GM19025 (cell line): Measurements from ENCODE around the gene SFRP4.

Experiments
- ATAC-seq: cut with Tn5 transposase; IDR thresholded peaks from one replicate; pipeline ENCODE4 v1.9.1; 2021; ENCODE audit warnings: mild to moderate bottlenecking, low read depth, moderate library complexity; ENCODE audit not compliant: unreplicated experiment

Gene SFRP4

DNA sequence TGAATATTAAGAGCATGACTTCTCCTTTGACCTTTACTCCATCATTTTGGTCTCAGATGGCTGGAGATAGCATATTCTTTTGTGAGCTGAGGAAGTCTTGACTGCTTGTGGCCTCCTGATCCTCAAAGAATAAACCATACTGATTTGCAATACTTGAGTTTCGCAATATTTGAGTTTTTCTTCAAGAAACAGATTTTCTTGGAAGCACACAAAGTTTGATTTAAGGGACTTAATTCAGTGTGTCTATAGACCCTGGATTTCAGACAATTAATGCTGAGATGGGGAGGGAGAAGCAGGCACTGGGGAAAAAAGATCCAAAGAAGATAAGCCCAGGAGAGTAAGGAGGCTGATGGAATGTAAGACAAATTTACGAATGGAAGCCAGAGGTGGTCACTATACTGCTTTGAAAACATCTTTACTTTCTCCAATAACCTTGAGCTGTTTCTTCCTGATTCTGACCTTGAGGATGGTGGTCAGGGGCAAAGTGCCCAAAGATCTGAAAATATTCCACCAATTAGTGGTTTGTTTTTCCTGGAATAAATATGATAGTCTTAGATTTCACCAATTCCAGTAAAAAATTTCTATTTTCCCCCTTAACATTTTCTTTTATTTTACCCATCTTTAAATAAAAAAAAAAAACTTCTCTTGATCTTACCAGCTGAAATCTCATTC, 11.3 kb upstream of the SFRP4 start:
- ATAC-seq, result no peak

DNA sequence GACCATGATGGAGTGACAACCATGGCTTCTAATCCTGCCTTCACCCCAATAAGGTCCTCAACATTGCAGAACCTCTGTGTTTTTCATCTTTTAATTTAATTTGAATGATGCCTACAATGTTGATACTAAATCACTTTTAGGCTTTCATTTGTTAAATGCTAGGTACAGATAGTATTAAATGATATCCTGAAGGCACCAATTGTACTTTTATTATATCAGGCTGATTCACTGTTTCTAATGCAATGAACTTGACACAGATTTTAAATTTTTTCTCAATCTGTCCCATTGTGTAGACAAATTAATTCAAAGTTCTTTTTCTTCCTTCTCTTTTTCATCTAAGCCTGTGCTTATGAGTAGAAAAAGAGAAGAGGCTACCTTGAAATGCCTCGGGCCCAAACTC, 9.0 kb upstream of the SFRP4 start:
- no peak for ATAC-seq

DNA sequence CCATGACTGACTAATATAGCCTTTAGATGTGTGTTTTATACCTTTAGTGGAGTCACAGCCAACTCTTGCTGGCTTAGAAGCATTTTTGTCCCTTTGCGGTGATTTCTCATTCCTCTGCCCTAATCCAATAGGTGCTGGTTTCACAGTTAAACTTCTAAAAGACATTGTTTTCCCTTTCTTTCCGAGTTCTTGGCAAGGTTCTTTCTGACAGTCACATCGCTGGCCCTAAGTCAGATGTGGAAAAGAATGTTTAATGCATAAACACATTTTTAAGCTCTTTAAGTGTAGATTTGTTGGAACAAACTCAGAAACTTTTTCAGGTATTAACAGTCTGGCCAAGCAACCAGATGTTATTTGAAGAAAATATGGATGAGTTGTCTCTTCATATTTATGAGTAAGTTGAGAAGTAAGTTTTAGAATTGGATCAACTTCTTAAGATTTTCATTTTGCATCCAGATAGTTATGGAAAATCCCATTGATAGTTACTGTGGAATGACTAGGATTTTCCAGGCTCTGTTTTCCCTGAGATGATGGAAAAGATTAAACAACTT, 7.9 kb upstream of the SFRP4 start:
- ATAC-seq, result no peak

GRCh38 chr7:37923996-37924395, 7.4 kb upstream of the SFRP4 start:
- no peak for ATAC-seq

DNA sequence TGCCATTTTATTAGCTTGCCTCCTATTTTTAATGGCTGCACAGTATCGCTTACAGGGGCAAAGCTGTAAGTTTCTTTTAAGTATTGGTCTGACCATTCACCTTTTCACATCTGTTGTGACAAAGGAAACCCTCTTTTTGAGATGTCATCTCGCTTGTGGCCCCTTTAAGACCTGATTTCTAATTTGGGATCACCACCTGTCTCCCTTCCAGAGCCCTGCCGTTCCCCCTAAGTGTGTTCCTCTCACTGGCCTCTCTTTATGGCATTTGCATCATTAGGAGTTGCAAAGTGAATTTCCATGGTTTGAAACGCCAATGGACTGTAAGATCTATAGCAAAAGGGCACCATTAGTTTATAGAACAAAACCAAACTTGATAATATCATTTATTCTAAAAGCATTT, 5.3 kb upstream of the SFRP4 start:
- ATAC-seq, result no peak

GRCh38 chr7:37920849-37921805, 4.5 kb upstream of the SFRP4 start:
- ATAC-seq, result peak; percentile 54

DNA sequence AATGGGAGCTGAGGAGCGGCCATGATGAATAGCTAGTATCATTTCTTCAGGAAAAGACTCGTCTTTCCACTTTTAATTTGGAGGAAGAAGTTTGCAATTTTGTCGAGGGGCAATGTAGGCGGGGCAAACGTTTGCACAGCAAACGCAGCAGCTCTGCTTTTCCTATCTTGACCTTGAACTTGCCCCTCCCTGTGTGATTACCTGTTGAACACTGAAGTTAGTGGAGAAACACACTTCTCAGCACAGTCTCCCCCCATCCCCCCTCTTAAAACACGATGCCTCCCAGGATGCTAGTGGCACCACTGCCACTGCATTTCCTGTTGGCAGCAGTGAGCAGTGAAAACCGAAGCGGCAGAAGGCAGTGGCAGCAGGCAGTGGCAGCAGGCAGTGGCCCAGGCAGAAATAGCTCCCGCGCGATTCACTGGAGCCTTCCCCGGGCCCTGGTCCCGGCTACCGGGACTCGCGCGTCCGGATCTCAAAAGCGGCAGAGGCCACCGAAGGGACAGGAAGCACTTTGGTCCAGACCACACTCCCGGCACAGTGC, 3.8 kb upstream of the SFRP4 start, which contains the start of gene EPDR1:
TSS of gene EPDR1 (plus strand) at position 336 of the 544 bp plus-strand sequence. CDS start 300 bp downstream, outside the sequence.
- ATAC-seq, result peak; percentile 49

GRCh38 chr7:37918526-37918925, 1.9 kb upstream of the SFRP4 start:
- no peak for ATAC-seq

DNA sequence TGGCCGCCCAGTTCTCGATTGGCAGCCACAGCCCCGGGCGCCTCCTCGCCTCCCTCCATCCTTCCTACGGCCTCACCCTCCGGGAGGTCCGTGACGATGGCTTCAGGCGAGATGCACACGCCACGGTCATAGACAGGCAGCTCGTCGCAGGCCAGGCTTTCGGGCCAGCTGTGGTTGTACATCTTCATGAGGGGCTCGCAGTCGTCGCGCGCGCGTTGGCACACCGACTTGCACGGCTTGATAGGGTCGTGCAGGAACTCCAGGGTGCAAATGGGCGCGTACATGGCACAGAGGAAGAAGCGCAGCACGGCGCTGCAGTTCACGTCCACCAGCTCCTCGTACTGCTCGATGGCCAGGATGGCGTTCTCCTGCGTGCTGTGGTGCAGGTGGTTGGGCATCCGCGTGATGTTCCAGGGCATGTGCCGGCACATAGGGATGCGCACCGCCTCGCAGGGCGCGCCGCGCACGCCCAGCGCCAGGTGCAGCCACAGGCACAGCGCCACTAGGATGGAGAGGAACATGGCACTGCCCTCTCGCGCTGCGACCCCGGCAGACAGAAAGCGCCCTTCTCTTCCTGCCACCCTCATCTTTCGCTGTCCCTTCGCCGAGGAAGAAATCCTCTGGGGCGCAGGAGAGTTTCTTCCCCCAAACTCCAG, 472 bp downstream of the SFRP4 start:
- ATAC-seq, result no peak

DNA sequence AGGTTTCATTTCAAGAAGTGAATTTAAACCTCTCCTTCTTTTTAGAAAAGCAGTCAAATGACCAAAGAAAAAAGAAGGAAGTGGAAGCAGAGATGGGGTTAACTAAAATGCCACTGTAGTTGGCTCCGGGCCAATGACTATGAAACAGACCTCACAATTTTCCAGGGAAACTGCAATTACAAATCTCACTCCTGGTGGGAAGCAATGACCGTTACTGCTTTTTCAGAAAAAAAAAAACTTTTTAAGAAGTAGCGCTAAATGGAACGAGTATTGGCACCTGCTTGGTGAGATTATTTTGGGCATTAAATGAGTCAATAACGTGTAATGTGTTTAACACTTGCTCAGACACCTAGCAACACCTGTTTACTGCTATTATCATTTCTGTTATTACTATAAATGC, 1.2 kb downstream of the SFRP4 start:
- no peak for ATAC-seq

DNA sequence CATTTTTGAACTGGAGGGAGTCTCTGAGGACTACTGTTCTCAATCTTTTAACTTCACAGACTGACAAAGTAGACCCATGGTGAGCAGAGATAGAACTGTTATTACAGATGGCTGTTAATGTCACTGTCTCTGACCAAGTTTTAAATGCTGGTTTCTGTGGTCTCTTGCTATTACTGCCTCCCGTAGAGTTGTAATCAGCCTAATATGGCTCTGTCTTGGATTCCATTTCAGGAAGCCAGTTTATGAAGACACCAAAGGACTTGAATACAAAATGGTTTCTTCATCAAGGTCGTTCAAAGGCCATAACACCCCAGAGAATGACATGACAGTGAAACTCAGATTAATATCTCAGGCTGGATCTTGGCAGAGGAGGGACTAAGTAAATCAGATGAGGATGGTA, 3.9 kb downstream of the SFRP4 start:
- ATAC-seq, result no peak

DNA sequence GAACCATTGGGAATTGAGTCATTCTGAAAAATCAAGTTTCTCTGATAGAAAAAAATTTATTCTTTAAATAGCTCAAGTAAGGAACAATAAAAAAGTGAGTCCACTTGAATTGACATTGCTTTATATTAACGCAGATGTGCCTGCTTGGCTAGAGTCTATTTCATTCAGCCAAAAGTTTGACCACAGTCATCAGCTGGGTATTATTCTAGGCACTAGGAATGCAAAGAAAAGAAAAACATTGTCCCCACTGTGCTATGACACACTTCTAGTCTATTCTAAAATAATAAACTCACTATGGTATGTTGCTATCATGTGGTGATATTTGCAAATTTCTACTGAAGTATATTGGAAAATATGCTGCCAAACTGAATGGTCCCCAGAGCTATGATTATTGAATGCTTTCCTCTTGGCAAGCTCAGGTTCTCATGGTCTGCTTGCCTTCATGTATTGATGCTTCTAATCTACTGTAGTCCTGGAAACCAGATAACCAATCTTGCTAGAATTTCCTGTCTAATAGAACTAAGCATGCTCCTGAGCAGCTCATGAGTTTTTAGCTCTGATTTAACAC, 8.3 kb downstream of the SFRP4 start:
- ATAC-seq, result no peak

- ATAC-seq, result no peak
Measured at GRCh38 chr7:37901890-37902524, 14.6 kb downstream of the SFRP4 start.

GRCh38 chr7:37901236-37901827, 15.3 kb downstream of the SFRP4 start:
- no peak for ATAC-seq

DNA sequence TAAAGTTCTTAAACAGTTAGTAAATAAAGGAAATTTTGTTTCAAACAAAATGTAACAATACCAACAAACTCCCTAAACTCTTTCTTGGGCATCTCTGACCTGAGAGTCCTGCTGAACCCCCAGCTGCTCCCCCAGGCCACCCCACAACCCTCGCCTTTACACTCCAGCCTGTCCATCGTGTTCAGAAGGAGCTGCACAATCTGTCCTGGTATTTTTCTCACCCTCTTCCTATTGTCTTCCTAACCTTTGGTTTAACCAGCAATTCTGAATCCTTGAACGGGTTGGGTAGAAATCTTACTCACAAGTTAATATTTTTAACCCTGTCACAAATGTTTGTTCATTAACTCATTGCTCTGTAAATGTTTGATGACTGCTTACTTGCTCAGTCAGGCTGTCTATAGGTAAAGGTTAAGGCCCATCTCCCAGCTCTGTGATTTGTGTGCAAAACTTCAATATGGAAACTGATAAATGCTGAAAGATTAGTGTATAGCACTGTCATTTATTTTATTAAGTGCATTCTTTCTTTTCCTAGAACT, 16.8 kb downstream of the SFRP4 start:
- ATAC-seq, result no peak

DNA sequence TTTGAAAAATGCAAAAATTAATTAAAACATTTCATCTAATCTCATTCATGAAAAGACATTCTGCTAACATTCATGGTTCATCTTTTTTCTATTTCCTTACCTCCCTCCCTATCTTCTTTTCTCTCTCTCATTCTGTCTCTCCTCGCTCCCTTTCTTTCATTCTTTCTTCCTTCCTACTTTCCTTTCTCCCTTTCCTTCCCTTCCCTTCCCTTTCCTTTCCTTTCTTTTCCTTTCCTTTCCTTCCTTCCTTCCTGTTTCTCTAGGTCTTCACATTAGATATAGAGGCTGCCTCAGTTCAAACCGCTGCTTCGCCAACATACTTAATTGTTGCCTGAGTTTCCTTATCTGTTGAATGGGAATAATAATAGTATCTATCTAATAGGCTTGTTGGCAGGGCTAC, 21.9 kb downstream of the SFRP4 start:
- no peak for ATAC-seq

DNA sequence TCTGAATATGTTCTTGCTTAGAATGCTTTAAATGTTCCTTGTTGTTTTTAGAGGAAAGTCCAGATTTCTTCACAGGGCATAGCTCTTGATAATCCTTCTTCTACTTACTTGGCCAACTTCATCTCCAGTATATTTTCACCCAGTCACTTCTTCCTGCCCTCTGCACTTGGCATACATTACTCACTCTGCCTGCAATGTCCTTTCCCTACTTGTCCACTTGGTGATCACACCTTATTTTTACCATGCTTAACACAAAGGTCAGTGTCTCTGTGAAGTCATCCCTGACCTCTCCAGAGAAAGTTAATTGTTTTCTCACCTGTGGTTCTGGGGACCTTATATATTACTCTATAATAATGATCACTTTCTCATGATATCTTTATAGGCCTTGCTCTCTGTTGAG, 23.3 kb downstream of the SFRP4 start:
- ATAC-seq, result no peak

DNA sequence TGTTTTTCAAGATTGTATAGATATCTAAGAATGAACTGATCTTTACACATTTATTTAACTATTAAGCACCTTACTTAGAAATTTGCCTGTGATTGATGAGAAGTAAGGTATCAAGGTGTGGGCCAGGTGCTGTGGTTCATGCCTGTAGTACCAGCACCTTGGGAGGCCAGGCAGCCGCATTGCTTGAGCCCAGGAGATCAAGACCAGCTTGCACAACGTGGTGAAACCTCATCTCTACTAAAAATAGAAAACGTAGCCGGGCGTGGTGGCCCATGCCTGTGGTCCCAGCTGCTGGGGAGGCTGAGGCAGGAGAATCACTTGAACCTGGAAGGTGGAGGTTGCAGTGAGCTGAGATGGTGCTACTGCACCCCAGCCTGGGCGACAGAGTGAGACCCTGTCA, 34.5 kb downstream of the SFRP4 start:
- no peak for ATAC-seq
